K562 (cell line): ENCODE results near the gene MED15. TPM values are rescaled to one million over a fixed set of nuclear protein-coding genes. Genes with fewer than 3 reads are reported as not detected.

Experiments
- EP300 ChIP-seq: IDR thresholded peaks from 2 replicates; pipeline ENCODE4 v1.6.1; 2012; ENCODE audit warnings: low read length, improper control_type of control experiment
- GTF2F1 ChIP-seq: IDR thresholded peaks from 2 replicates; pipeline ENCODE4 v1.6.1; 2011; ENCODE audit warnings: low read depth, low read length, improper control_type of control experiment
- HNRNPUL1 ChIP-seq: fragments of 200-400 bp; formaldehyde crosslinking; IDR thresholded peaks from 2 replicates; pipeline ENCODE4 v1.6.1; 2017; ENCODE audit warnings: low read length
- KLF10 ChIP-seq: fragments of 250-450 bp; sonication (Bioruptor Pico); IDR thresholded peaks from 2 replicates; pipeline ENCODE4 v1.6.1; 2021; ENCODE audit warnings: matching md5 sums
- MYNN ChIP-seq, 2 experiments: sonication (generic); formaldehyde crosslinking in 1 of 2; IDR thresholded peaks; 2 replicates each; pipeline versions ENCODE4 v1.5.0 to v1.6.1; 2016 to 2020; ENCODE audit warnings: antibody characterized with exemption in 1 of 2, missing genetic modification reagents in 1 of 2
- NFE2 ChIP-seq: IDR thresholded peaks from 2 replicates; pipeline ENCODE4 v1.6.1; 2014; ENCODE audit warnings: antibody characterized with exemption, low read depth
- NFXL1 ChIP-seq: fragments of 450-650 bp; formaldehyde crosslinking; IDR thresholded peaks from 2 replicates; pipeline ENCODE4 v1.4.0; 2021; ENCODE audit warnings: mild to moderate bottlenecking
- PTBP1 ChIP-seq: fragments of 200-400 bp; formaldehyde crosslinking; IDR thresholded peaks from 2 replicates; pipeline ENCODE4 v1.6.1; 2017; ENCODE audit warnings: low read depth, low read length
- SOX6 ChIP-seq: fragments of 450-650 bp; IDR thresholded peaks from 2 replicates; pipeline ENCODE4 v1.6.1; 2014; ENCODE audit warnings: mild to moderate bottlenecking
- XRCC3 ChIP-seq: fragments of 450-650 bp; IDR thresholded peaks from 2 replicates; pipeline ENCODE4 v1.6.1; 2017; ENCODE audit warnings: mild to moderate bottlenecking, moderate library complexity
- ZNF263 ChIP-seq: sonication (generic); formaldehyde crosslinking; IDR thresholded peaks from 2 replicates; pipeline ENCODE4 v1.8.0; 2022; ENCODE audit warnings: mild to moderate bottlenecking, missing genetic modification reagents, borderline replicate concordance
- ZNF3 ChIP-seq: fragments of 250-450 bp; sonication (Bioruptor Pico); IDR thresholded peaks from 2 replicates; pipeline ENCODE4 v1.5.0; 2021; ENCODE audit warnings: mild to moderate bottlenecking, moderate library complexity
- ZNF586 ChIP-seq: fragments of 450-650 bp; formaldehyde crosslinking; conservative IDR thresholded peaks from 2 replicates; pipeline ENCODE4 v1.4.0; 2020; ENCODE audit warnings: mild to moderate bottlenecking, moderate library complexity
- ZNF717 ChIP-seq: fragments of 250-450 bp; sonication (Bioruptor Pico); IDR thresholded peaks from 2 replicates; pipeline ENCODE4 v1.5.0; 2021
- polyA plus RNA-seq, 8 experiments: library from polyadenylated mRNA; depleted of rRNA in 4 of 8; stranded (reverse) in 5 of 8; unstranded in 3 of 8; fragments of >200 nt; fragmentation: Nextera tagmentation in 2 of 8; fragmentation: Illumina TruSeq in 1 of 8; extraction: Ambion mirVana in 2 of 8; extraction: Trizol in 1 of 8; gene quantifications; 2 replicates each; pipeline versions ENCODE4 v1.2.1 to v1.2.3, GENCODE V29; 2011 to 2014; ENCODE audit warnings: inconsistent platforms in 1 of 8, missing spikeins in 1 of 8
- total RNA-seq, 7 experiments: library from RNA; depleted of rRNA in 6 of 7; stranded (reverse); fragments of >200 nt in 6 of 7; fragmentation: Illumina TruSeq in 2 of 7; extraction: Trizol in 2 of 7; gene quantifications; 2 replicates each; pipeline versions ENCODE4 v1.2.1 to v1.2.3, GENCODE V29; 2011 to 2021; ENCODE audit warnings: low replicate concordance in 1 of 7
- TF ChIP-seq, protein P1 (sequence below), 2 experiments: fragments of 450-650 bp; IDR thresholded peaks; 2 replicates each; pipeline ENCODE4 v1.6.1; 2016; ENCODE audit warnings: mild to moderate bottlenecking in 2 of 2, borderline replicate concordance in 1 of 2, low read depth in 1 of 2, moderate library complexity in 1 of 2
- TF ChIP-seq, protein P2 (sequence below): fragments of 250-450 bp; sonication (Bioruptor Pico); IDR thresholded peaks from 2 replicates; pipeline ENCODE4 v1.4.0; 2020; ENCODE audit warnings: mild to moderate bottlenecking, moderate library complexity

The MED15 gene
- total and polyA plus RNA-seq, 9 of the 15 experiments (the other 6 are each of a cell fraction or from before 2014, with no cell fraction given) = 4.0 to 271 (median 60.1) TPM

GRCh38 chr22:20523086-20523983, 15.9 kb downstream of the MED15 start (continued):
- TF ChIP-seq, protein P1, sequence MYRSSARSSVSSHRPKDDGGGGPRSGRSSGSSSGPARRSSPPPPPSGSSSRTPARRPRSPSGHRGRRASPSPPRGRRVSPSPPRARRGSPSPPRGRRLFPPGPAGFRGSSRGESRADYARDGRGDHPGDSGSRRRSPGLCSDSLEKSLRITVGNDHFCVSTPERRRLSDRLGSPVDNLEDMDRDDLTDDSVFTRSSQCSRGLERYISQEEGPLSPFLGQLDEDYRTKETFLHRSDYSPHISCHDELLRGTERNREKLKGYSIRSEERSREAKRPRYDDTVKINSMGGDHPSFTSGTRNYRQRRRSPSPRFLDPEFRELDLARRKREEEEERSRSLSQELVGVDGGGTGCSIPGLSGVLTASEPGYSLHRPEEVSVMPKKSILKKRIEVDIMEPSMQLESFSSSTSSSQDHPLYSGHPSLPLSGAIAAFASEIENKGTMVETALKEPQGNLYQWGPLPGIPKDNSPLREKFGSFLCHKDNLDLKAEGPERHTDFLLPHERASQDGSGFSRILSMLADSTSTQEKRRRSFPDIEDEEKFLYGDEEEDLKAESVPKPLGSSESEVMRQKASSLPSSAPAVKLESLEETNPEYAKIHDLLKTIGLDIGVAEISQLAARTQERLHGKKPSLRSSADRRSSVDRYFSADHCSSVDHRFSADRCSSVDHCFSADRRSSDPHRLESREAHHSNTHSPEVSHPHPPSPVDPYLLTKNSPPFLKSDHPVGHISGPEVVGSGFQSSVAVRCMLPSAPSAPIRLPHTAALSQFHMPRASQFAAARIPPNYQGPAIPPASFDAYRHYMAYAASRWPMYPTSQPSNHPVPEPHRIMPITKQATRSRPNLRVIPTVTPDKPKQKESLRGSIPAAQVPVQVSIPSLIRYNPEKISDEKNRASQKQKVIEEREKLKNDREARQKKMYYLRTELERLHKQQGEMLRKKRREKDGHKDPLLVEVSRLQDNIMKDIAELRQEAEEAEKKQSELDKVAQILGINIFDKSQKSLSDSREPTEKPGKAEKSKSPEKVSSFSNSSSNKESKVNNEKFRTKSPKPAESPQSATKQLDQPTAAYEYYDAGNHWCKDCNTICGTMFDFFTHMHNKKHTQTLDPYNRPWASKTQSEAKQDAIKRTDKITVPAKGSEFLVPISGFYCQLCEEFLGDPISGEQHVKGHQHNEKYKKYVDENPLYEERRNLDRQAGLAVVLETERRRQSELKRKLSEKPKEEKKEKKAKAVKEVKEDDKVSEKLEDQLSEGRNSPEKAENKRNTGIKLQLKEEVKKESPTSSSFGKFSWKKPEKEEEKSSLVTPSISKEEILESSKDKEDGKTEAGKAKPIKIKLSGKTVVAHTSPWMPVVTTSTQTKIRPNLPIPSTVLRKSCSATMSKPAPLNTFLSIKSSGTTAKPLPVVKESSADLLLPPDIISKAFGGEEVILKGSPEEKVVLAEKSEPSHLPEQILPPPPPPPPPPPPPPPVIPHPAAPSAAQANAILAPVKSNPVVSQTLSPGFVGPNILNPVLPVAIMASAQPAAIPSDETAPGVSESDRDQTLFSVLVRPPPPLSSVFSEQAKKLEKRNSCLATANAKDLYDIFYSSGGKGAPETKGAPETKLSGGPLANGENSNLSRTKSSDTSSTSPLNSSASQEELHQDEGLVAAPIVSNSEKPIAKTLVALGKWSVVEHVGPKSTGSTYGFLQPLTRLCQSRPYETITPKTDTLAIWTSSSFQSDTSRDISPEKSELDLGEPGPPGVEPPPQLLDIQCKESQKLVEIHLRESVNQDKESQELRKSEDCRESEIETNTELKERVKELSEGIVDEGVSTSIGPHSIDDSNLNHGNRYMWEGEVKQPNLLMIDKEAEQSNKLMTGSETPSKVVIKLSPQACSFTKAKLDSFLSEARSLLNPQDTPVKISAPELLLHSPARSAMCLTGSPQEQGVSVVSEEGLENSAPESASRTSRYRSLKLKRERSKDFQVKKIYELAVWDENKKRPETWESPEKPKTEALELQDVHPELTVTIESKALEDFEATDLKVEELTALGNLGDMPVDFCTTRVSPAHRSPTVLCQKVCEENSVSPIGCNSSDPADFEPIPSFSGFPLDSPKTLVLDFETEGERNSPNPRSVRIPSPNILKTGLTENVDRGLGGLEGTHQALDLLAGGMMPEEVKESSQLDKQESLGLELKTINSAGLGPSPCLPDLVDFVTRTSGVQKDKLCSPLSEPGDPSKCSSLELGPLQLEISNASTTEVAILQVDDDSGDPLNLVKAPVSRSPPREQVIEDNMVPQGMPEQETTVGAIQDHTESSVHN (IDR thresholded peaks at IDR 0.05; ENCODE audit: borderline replicate concordance in 1 of 2, low read depth in 1 of 2) = no peak
- TF ChIP-seq XRCC3 = no peak
- TF ChIP-seq ZNF263 = no peak
- peak; percentile 95 for TF ChIP-seq EP300
- no peak for TF ChIP-seq PTBP1
- TF ChIP-seq NFXL1 (CRISPR knock-in tag) = 0 out of 2 replicates have a peak, but pooled peaks have one; percentile 81
- no peak for TF ChIP-seq KLF10 (CRISPR knock-in tag)
- no peak for TF ChIP-seq ZNF586 (CRISPR knock-in tag)
- TF ChIP-seq ZNF717 (CRISPR knock-in tag) = no peak
- no peak for TF ChIP-seq NFE2
- no peak for TF ChIP-seq SOX6
- TF ChIP-seq GTF2F1 = no peak
- TF ChIP-seq, protein P2, sequence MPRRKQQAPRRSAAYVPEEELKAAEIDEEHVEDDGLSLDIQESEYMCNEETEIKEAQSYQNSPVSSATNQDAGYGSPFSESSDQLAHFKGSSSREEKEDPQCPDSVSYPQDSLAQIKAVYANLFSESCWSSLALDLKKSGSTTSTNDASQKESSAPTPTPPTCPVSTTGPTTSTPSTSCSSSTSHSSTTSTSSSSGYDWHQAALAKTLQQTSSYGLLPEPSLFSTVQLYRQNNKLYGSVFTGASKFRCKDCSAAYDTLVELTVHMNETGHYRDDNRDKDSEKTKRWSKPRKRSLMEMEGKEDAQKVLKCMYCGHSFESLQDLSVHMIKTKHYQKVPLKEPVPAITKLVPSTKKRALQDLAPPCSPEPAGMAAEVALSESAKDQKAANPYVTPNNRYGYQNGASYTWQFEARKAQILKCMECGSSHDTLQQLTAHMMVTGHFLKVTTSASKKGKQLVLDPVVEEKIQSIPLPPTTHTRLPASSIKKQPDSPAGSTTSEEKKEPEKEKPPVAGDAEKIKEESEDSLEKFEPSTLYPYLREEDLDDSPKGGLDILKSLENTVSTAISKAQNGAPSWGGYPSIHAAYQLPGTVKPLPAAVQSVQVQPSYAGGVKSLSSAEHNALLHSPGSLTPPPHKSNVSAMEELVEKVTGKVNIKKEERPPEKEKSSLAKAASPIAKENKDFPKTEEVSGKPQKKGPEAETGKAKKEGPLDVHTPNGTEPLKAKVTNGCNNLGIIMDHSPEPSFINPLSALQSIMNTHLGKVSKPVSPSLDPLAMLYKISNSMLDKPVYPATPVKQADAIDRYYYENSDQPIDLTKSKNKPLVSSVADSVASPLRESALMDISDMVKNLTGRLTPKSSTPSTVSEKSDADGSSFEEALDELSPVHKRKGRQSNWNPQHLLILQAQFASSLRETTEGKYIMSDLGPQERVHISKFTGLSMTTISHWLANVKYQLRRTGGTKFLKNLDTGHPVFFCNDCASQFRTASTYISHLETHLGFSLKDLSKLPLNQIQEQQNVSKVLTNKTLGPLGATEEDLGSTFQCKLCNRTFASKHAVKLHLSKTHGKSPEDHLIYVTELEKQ (CRISPR knock-in tag) = no peak
- TF ChIP-seq HNRNPUL1 = peak; percentile 77; the same call in 1 of the 2 replicates
- TF ChIP-seq ZNF3 (CRISPR knock-in tag) = no peak
- TF ChIP-seq MYNN (IDR thresholded peaks at IDR 0.05) = no peak
- TF ChIP-seq MYNN (CRISPR knock-in tag; IDR thresholded peaks at IDR 0.05) = no peak
